HG02571 (cell line): ENCODE measurements around the gene BTRC.
"Not testable (repeated sequence)": the region's sequence is repeated elsewhere in the genome, so short reads cannot be mapped to it uniquely, and the experiment has no call there.

Experiments used
- ATAC-seq: cut with Tn5 transposase; IDR thresholded peaks from one replicate; pipeline ENCODE4 v1.9.1; 2021; ENCODE audit warnings: mild to moderate bottlenecking, moderate library complexity; ENCODE audit not compliant: unreplicated experiment

BTRC gene

GRCh38 chr10:101577121-101577871 is 223.3 kb downstream of the BTRC start:
- no peak for ATAC-seq

- ATAC-seq, result no peak
Observed at GRCh38 chr10:101578192-101578591, 224.2 kb downstream of the BTRC start.

GRCh38 chr10:101578803-101579515 is 225.0 kb downstream of the BTRC start:
- no peak for ATAC-seq

DNA sequence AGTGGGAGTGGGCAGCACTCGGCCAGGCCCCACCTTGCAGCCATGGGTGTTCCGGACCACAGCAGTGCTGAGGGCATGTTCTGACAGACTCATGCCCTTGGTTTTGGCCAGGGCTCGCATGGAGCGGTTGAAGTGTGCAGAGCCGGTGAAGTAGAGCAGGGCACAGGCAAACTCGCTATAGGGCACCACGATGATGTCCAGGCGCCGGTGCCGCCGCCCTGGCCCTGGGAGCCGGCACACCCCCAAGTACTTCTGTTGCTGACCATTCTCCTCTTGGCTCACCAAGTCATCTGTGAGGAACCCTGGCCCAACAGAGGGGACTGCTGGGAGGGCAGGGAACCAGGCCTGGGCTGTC is 225.5 kb downstream of the BTRC start:
- no peak for ATAC-seq

DNA sequence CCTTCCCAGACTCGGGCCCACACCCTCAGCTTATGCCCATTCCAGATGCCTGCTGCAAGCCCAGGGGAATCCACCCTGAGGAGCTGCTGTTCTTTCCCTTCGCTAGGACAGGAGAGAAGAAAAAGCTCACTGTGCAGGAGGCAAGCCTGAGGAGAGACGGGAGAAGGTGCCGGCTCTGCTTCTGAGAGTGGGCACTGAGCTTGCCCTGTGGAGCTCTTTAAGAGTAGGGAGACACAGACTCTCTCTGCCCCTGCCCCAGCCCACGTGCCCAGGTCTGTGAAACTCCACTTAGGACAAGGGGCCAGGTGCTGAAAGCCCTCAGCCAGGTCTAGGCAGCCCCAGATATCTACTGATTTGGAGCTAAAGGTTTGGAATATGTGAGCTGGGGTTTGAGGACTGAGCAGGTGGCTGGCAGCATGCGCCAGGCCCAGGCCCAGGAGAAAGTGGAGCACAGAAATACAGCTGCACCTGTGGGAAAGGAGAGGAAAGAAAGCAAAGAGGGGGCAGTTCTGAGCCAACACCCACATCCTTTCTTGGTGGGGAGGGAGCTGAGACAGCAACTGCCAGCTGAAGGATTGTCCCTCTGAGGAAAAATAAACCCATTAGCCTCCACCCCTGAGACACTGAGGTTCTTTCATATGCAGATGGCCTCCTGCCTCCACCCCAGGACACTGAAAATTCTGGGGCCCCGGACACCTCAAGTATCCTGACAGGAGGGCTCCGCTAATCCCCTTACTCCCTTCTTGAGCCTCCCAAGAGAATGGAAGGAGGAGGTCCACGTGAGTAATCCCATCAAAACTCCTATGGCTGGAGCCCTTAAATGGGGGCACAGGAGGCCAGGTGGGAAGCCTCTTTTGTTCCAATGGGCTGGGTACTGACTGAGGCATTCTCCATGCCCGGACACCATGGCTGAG is 226.8 kb downstream of the BTRC start:
- no peak for ATAC-seq

DNA sequence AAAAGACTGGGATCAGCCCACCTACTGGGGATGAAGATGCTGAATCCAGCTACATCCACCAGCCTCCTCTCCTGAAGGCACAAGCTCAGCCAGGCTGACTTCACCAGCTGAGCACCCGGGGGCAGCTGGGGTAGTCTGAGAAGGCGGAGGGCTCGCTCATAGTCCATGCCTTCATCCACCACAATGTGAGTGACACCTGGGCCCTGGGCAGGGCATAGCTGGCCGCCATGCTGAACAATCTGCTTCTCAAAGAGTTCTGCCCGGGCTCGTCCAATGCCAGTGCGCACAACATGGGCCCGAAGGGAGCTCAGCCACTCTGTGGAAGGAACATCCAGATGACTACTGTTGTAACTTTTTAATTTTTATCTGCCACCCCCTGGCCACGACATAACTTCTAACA is 231.9 kb downstream of the BTRC start:
- ATAC-seq, result no peak

- ATAC-seq, result peak; percentile 93
Observed at GRCh38 chr10:101587725-101588653, 234.0 kb downstream of the BTRC start, which contains the start of the genes DPCD and POLL. DPCD (plus strand) TSS chr10:101588321; CDS start chr10:101588337, 16 bp downstream. POLL (minus strand) TSS chr10:101588257; CDS start chr10:101587360, 897 bp downstream.

DNA sequence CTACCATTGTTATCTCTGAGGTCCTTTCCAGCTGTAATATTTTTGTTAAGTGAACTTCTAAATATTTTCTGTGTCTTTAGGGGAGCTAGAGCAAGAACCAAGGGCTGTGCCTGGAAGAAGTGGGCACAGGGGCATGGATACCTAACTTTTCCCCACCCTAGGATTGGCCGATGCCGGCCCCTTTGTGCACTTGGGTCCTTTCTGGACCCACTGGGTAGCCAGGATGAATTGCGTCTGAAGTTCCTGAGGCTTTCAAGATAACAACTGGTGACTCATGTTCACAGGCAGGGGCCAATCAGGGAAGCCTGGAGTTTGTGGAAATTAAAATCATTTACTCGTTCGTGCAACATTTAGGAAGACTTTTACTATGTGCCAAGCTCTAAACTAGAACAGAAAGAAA is 234.9 kb downstream of the BTRC start:
- ATAC-seq, result no peak

- ATAC-seq, result not testable (repeated sequence)
Observed at GRCh38 chr10:101593331-101593730, 239.4 kb downstream of the BTRC start.

- ATAC-seq, result no peak
Observed at GRCh38 chr10:101595591-101596433, 241.8 kb downstream of the BTRC start.

DNA sequence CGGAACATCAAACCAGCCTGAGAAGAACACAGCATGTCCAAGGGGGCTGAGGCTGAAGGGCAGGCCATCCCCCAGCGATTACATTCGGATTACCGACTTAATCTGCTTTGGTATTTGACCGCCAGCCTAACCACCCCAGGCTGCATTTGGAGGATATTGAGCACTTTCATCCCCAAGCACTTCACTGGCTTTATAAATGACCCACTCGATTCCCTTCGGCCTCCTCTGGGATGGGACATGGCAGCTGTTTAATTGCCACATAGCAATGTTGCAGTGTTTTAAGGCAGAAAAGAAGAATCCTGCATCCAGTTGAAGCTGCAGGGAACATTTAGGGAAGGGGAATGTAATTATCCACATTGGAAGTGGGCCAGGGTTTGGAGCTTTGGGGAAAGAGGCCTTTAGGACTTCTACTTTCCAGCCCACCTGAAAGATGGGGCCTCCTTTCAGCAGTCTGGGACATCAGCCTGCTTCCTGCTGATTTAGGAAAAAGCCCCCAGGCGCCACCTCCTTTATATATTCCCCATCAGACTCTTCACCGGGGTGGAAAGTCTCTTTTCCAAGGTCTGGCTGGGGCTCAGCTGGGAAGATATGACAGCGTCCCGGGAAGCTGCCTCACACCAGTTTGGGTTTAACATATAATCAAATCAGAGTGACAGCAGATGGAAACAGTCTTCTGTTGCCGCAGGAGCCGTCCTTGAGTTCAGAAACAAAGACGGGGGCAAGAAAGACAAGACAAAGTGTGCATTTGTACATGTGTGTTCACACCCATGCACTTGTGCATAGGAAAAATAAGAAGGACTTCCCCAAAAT is 243.3 kb downstream of the BTRC start:
- ATAC-seq, result no peak

- no peak for ATAC-seq
Observed at GRCh38 chr10:101601541-101601940, 247.6 kb downstream of the BTRC start.

DNA sequence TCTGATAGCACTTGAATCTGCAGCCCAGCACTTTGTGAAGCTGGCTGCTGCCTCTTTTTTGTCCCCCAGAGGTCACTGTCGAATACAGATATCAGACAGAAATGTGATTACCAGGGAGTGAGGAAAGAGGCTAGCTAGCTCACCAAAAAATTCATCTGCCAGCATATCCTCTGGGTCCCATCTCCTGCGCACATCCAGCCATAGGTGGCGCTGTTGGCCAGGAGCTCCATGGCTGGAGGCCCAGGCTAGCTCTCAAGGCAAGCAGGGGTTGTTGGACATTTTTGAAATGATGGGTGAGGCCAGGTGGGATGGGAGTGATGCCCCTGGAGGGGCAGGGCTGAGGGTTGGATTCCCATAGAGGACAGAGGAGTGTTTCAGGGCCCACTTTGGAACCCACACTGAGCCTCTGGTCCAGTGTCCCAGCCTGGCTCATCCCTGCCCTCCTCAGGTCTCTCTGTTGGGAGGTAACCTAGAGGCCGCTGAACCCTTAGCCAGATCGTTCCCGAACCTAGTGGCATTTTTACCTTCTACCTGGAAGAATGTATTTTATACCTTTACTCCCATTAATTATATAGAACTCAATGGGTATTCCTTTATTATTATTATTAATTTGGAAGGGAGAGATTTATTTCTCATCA is 248.9 kb downstream of the BTRC start:
- ATAC-seq, result no peak
